CD14-positive monocyte (primary cell): ENCODE results near the gene FDPS. TPM values are rescaled to one million over a fixed set of nuclear protein-coding genes. Genes with fewer than 3 reads are reported as not detected.

ENCODE experiments used
- DNase-seq, 3 donors: peaks; one replicate each; pipeline ENCODE4 v3.0.0-alpha.2; 2011 to 2022
- H2AFZ ChIP-seq: 2 replicates; pipeline ENCODE4 v1.6.0; 2012; ENCODE audit warnings: mild to moderate bottlenecking, low read depth, low read length, inconsistent platforms; ENCODE audit not compliant: insufficient read depth, poor library complexity, severe bottlenecking
- H3K27ac ChIP-seq, 2 donors: 1 replicate in 1 of 2; 2 replicates in 1 of 2; pipeline ENCODE4 v1.5.1; 2012 to 2013; ENCODE audit warnings: low read length in 2 of 2, control low read depth in 1 of 2, inconsistent platforms in 1 of 2, low read depth in 1 of 2, mild to moderate bottlenecking in 1 of 2
- H3K27me3 ChIP-seq, 2 donors: one replicate each; pipeline versions ENCODE4 v1.6.0 to v1.6.1; 2011 to 2013; ENCODE audit warnings: low read length in 2 of 2; ENCODE audit not compliant: control insufficient read depth in 2 of 2, insufficient read depth in 2 of 2
- H3K36me3 ChIP-seq, 2 donors: replicated peaks in 1 of 2; 1 replicate in 1 of 2; 2 replicates in 1 of 2; pipeline versions ENCODE4 v1.5.1 to v1.6.1; 2012 to 2013; ENCODE audit warnings: low read length in 2 of 2, control low read depth in 1 of 2, inconsistent platforms in 1 of 2, mild to moderate bottlenecking in 1 of 2; ENCODE audit not compliant: insufficient read depth in 2 of 2, control insufficient read depth in 1 of 2
- H3K4me1 ChIP-seq, 2 donors: 1 replicate in 1 of 2; 2 replicates in 1 of 2; pipeline versions ENCODE4 v1.5.1 to v1.6.1; 2012 to 2013; ENCODE audit warnings: low read length in 2 of 2, control low read depth in 1 of 2, inconsistent platforms in 1 of 2, mild to moderate bottlenecking in 1 of 2, moderate library complexity in 1 of 2; ENCODE audit not compliant: insufficient read depth in 2 of 2, control insufficient read depth in 1 of 2
- H3K4me2 ChIP-seq: replicated peaks from 2 replicates; pipeline ENCODE3; 2012; ENCODE audit warnings: low read length, moderate library complexity, mild to moderate bottlenecking; ENCODE audit not compliant: poor library complexity, severe bottlenecking; ENCODE audit errors: extremely low read depth
- H3K4me3 ChIP-seq, 3 experiments: fragments of 200-600 bp in 1 of 3; sonication (generic) in 1 of 3; replicated peaks in 1 of 3; 1 replicate in 2 of 3; 2 replicates in 1 of 3; pipeline ENCODE4 v1.5.1; 2011 to 2013; ENCODE audit warnings: low read length in 3 of 3, mild to moderate bottlenecking in 3 of 3, control low read depth in 2 of 3, low read depth in 2 of 3, inconsistent platforms in 1 of 3, moderate library complexity in 1 of 3
- H3K79me2 ChIP-seq: 2 replicates; pipeline ENCODE4 v1.6.0; 2012; ENCODE audit warnings: mild to moderate bottlenecking, control low read depth, inconsistent platforms, low read length, moderate library complexity; ENCODE audit not compliant: insufficient read depth
- H3K9ac ChIP-seq: 2 replicates; pipeline ENCODE4 v1.6.0; 2017; ENCODE audit warnings: low read length, mild to moderate bottlenecking; ENCODE audit not compliant: insufficient read depth, poor library complexity, severe bottlenecking
- H3K9me3 ChIP-seq, 2 donors: replicated peaks in 1 of 2; 1 replicate in 1 of 2; 2 replicates in 1 of 2; pipeline versions ENCODE4 v1.5.1 to v1.6.1; 2012 to 2013; ENCODE audit warnings: low read length in 2 of 2, control low read depth in 1 of 2; ENCODE audit not compliant: control insufficient read depth in 1 of 2, insufficient read depth in 1 of 2
- H4K20me1 ChIP-seq: 2 replicates; pipeline ENCODE4 v1.6.0; 2012; ENCODE audit warnings: mild to moderate bottlenecking, low read length, control low read depth, moderate library complexity; ENCODE audit not compliant: insufficient read depth
- H3K27ac Mint-ChIP-seq, 7 donors: one replicate each; pipeline ENCODE4 v1.8.0; 2020; ENCODE audit warnings: mild to moderate bottlenecking in 7 of 7, mixed read lengths in 7 of 7, moderate library complexity in 6 of 7, inconsistent platforms in 2 of 7
- H3K27me3 Mint-ChIP-seq, 3 donors: one replicate each; pipeline ENCODE4 v1.8.0; 2021 to 2022; ENCODE audit warnings: low read depth in 3 of 3, mild to moderate bottlenecking in 3 of 3, mixed read lengths in 3 of 3, moderate library complexity in 3 of 3, inconsistent platforms in 1 of 3
- H3K36me3 Mint-ChIP-seq, 2 donors: one replicate each; pipeline ENCODE4 v1.8.0; 2020; ENCODE audit warnings: mixed read lengths in 2 of 2, inconsistent platforms in 1 of 2, mild to moderate bottlenecking in 1 of 2
- H3K4me1 Mint-ChIP-seq: one replicate; pipeline ENCODE4 v1.8.0; 2020; ENCODE audit warnings: mild to moderate bottlenecking, mixed read lengths
- H3K4me3 Mint-ChIP-seq, 2 donors: one replicate each; pipeline ENCODE4 v1.8.0; 2020; ENCODE audit warnings: mild to moderate bottlenecking in 2 of 2, mixed read lengths in 2 of 2, moderate library complexity in 1 of 2
- H3K9me3 Mint-ChIP-seq, 7 donors: one replicate each; pipeline ENCODE4 v1.8.0; 2020 to 2022; ENCODE audit warnings: mixed read lengths in 7 of 7, mild to moderate bottlenecking in 6 of 7, moderate library complexity in 6 of 7, inconsistent platforms in 2 of 7
- CTCF ChIP-seq: fragments of 200-600 bp; IDR thresholded peaks from one replicate; pipeline ENCODE4 v1.8.0; 2022; ENCODE audit warnings: antibody characterized with exemption, mild to moderate bottlenecking
- WGBS: methylation state at CpG from one replicate; pipeline ENCODE4 v1.1.5; 2013; ENCODE audit warnings: missing lambda C conversion rate; ENCODE audit not compliant: insufficient coverage; 5-methylcytosine and 5-hydroxymethylcytosine counted together
- intact Hi-C, 2 donors: fragments of 100-400 bp; cut with micrococcal nuclease; formaldehyde crosslinking; loops; one replicate each; pipeline versions ENCODE4 v1.15.0 to v1.15.1; 2023
- polyA plus RNA-seq, 3 donors: library from polyadenylated mRNA; depleted of rRNA in 1 of 3; unstranded in 2 of 3; stranded (reverse) in 1 of 3; fragments of 300-500 nt in 2 of 3; fragments of >200 nt in 1 of 3; fragmentation: Illumina TruSeq in 2 of 3; gene quantifications; 1 replicate in 2 of 3; 2 replicates in 1 of 3; pipeline ENCODE4 v1.2.3, GENCODE V29; 2012 to 2021

The FDPS gene
- polyA plus RNA-seq, 3 donors: 92.5 to 123 (median 117) TPM

GRCh38 chr1:155319536-155319935, 10.9 kb downstream of the FDPS start:
- H3K9me3 Mint-ChIP-seq: peaks cover 0 to 1% (median 0%) of the 10 kb centered on the region in 7 donors
- H3K27ac ChIP-seq: no peak overlapping the region
- 68% methylated on average over 3 of the region's 5 CpGs for WGBS
- H3K36me3 ChIP-seq: peaks cover 0 to 23% of the 10 kb centered on the region in 2 donors
- H3K4me2 ChIP-seq: no peak overlapping the region
- H3K27me3 Mint-ChIP-seq: peaks cover 2 to 7% (median 2%) of the 10 kb centered on the region in 3 donors
- no peaks in the 10 kb centered on the region for H3K27me3 ChIP-seq
- no peak overlapping the region for H3K9ac ChIP-seq
- no peak overlapping the region for H3K4me3 ChIP-seq
- no peak for DNase-seq
- TF ChIP-seq CTCF: no peak
- no peak overlapping the region for H3K4me3 Mint-ChIP-seq
- H2AFZ ChIP-seq: no peak overlapping the region
- peaks cover 27 to 32% of the 10 kb centered on the region in 2 donors for H3K36me3 Mint-ChIP-seq
- intact Hi-C loops: no loop called here
- H3K4me1 ChIP-seq: peaks cover 23 to 41% of the 10 kb centered on the region in 2 donors
- no peaks in the 10 kb centered on the region for H3K9me3 ChIP-seq
- H3K79me2 ChIP-seq: peaks cover 10% of the 10 kb centered on the region
- H3K27ac Mint-ChIP-seq: peak overlapping the region in 1 of 7 donors; percentile 35
- peaks cover 17% of the 10 kb centered on the region for H4K20me1 ChIP-seq
- H3K4me1 Mint-ChIP-seq: peaks cover 36% of the 10 kb centered on the region

- Histone ChIP-seq H4K20me1 (peaks cover 17% of the 10 kb centered on the region), H3K9ac (peak overlapping the region; percentile 33), H3K4me2 (peak overlapping the region; percentile 88), H3K36me3 (peaks cover 0 to 17% of the 10 kb centered on the region in 2 donors), H3K27ac (no peak overlapping the region), H3K79me2 (peaks cover 16% of the 10 kb centered on the region), H3K27me3 (no peaks in the 10 kb centered on the region), H3K9me3 (no peaks in the 10 kb centered on the region), H3K4me3 (peak overlapping the region; percentile 18 to 75 (median 30)), H2AFZ (peak overlapping the region; percentile 73), H3K4me1 (peaks cover 28 to 48% of the 10 kb centered on the region in 2 donors)
- Mint-ChIP-seq H3K27me3 (peaks cover 2 to 7% (median 2%) of the 10 kb centered on the region in 3 donors), H3K9me3 (peaks cover 0 to 1% (median 0%) of the 10 kb centered on the region in 7 donors), H3K27ac (peak overlapping the region in 3 of 7 donors; percentile 33 to 61 (median 58)), H3K4me1 (peaks cover 41% of the 10 kb centered on the region), H3K36me3 (peaks cover 22 to 27% of the 10 kb centered on the region in 2 donors), H3K4me3 (peak overlapping the region; percentile 74 to 87)
- intact Hi-C loops: loop anchor here (5.0 kb wide), 2 partner anchors 43 to 68 kb away; partner anchors contain the start of gene HCN3 (in 1 of the 2)
- 36% methylated on average over 6 of the region's 11 CpGs for WGBS
- DNase-seq: no peak
- TF ChIP-seq CTCF: no peak
These were observed 11.6 kb downstream of the FDPS start for GRCh38 chr1:155320252-155320651.
